Stomach (tissue), 4 donors: Measurements from ENCODE around the gene CDH23.

ENCODE experiments used
- EP300 ChIP-seq: sonication (generic); formaldehyde crosslinking; IDR thresholded peaks from one replicate; pipeline ENCODE4 v1.6.1; 2017; ENCODE audit warnings: antibody characterized with exemption
- POLR2A ChIP-seq, 4 donors: fragments of 450-650 bp; IDR thresholded peaks; one replicate each; pipeline ENCODE4 v1.6.1; 2016; ENCODE audit warnings: antibody characterized with exemption in 4 of 4, control low read depth in 2 of 4, mild to moderate bottlenecking in 1 of 4, moderate library complexity in 1 of 4
- TF ChIP-seq, protein P1 (sequence below), 7 experiments: fragments of 450-650 bp in 4 of 7; fragments of 200-600 bp in 3 of 7; sonication (generic) in 3 of 7; IDR thresholded peaks; one replicate each; pipeline ENCODE4 v1.5.1; 2016 to 2019; ENCODE audit warnings: antibody characterized with exemption in 7 of 7, control low read depth in 2 of 7, mild to moderate bottlenecking in 1 of 7

- TF ChIP-seq, protein P1, sequence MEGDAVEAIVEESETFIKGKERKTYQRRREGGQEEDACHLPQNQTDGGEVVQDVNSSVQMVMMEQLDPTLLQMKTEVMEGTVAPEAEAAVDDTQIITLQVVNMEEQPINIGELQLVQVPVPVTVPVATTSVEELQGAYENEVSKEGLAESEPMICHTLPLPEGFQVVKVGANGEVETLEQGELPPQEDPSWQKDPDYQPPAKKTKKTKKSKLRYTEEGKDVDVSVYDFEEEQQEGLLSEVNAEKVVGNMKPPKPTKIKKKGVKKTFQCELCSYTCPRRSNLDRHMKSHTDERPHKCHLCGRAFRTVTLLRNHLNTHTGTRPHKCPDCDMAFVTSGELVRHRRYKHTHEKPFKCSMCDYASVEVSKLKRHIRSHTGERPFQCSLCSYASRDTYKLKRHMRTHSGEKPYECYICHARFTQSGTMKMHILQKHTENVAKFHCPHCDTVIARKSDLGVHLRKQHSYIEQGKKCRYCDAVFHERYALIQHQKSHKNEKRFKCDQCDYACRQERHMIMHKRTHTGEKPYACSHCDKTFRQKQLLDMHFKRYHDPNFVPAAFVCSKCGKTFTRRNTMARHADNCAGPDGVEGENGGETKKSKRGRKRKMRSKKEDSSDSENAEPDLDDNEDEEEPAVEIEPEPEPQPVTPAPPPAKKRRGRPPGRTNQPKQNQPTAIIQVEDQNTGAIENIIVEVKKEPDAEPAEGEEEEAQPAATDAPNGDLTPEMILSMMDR (IDR thresholded peaks at IDR 0.05): no peak
- TF ChIP-seq POLR2A (IDR thresholded peaks at IDR 0.05) (no peak), EP300 (no peak)
Observed at GRCh38 chr10:71723311-71723710, 326.6 kb downstream of the CDH23 start.
